GM06990 (cell line): ENCODE data around the gene MAPKBP1.

ENCODE experiments used
- DNase-seq: peaks from one replicate; pipeline ENCODE4 v3.0.0-alpha.2; 2011; ENCODE audit not compliant: insufficient read length; ENCODE audit errors: extremely low read depth
- H3K27me3 ChIP-seq: replicated peaks from 2 replicates; pipeline ENCODE4 v1.6.0; 2011; ENCODE audit warnings: low read length; ENCODE audit not compliant: control insufficient read depth, insufficient read depth
- H3K36me3 ChIP-seq: 2 replicates; pipeline ENCODE4 v1.5.1; 2011; ENCODE audit warnings: low read length; ENCODE audit not compliant: control insufficient read depth, insufficient read depth
- H3K4me3 ChIP-seq: replicated peaks from 2 replicates; pipeline ENCODE4 v1.5.1; 2011; ENCODE audit warnings: low read depth, mild to moderate bottlenecking, control low read depth, low read length
- CTCF ChIP-seq: IDR thresholded peaks from 2 replicates; pipeline ENCODE4 v1.5.1; 2011; ENCODE audit warnings: low read length, control low read depth, mild to moderate bottlenecking, inconsistent platforms; ENCODE audit not compliant: insufficient read depth, poor library complexity, severe bottlenecking

Gene MAPKBP1

GRCh38 chr15:41849861-41850260 is 75.6 kb downstream of the MAPKBP1 start:
- no peak for DNase-seq
- Histone ChIP-seq H3K27me3 (no peaks in the 10 kb centered on the region), H3K36me3 (peaks cover 7% of the 10 kb centered on the region), H3K4me3 (no peak overlapping the region)
- no peak for TF ChIP-seq CTCF

GRCh38 chr15:41850482-41851166 is 76.3 kb downstream of the MAPKBP1 start:
- no peak for DNase-seq
- peaks cover 7% of the 10 kb centered on the region for H3K36me3 ChIP-seq
- no peak for TF ChIP-seq CTCF
- no peak overlapping the region for H3K4me3 ChIP-seq
- no peaks in the 10 kb centered on the region; the same call in 1 of the 2 replicates for H3K27me3 ChIP-seq

- no peak for DNase-seq
These were observed 76.9 kb downstream of the MAPKBP1 start for GRCh38 chr15:41851167-41851523.

GRCh38 chr15:41851755-41852370 is 77.6 kb downstream of the MAPKBP1 start:
- Histone ChIP-seq H3K4me3 (no peak overlapping the region), H3K36me3 (peaks cover 6% of the 10 kb centered on the region), H3K27me3 (no peaks in the 10 kb centered on the region; the same call in 1 of the 2 replicates)
- no peak for DNase-seq
- no peak for TF ChIP-seq CTCF

More at GRCh38 chr15:41851167-41851523, 76.9 kb downstream of the MAPKBP1 start:
- no peak for TF ChIP-seq CTCF
- Histone ChIP-seq H3K27me3 (no peaks in the 10 kb centered on the region; the same call in 1 of the 2 replicates), H3K36me3 (peaks cover 6% of the 10 kb centered on the region), H3K4me3 (no peak overlapping the region)

GRCh38 chr15:41852736-41853590 is 78.7 kb downstream of the MAPKBP1 start:
- DNase-seq: no peak
- no peak for TF ChIP-seq CTCF
- H3K36me3 ChIP-seq: no peaks in the 10 kb centered on the region; the same call in 1 of the 2 replicates
- H3K27me3 ChIP-seq: no peaks in the 10 kb centered on the region; the same call in 1 of the 2 replicates
- no peak overlapping the region for H3K4me3 ChIP-seq
